ENCODE data around the gene CCT8. TPM values are rescaled to one million over a fixed set of nuclear protein-coding genes. Genes with fewer than 3 reads are reported as not detected.

Gene CCT8, protein sequence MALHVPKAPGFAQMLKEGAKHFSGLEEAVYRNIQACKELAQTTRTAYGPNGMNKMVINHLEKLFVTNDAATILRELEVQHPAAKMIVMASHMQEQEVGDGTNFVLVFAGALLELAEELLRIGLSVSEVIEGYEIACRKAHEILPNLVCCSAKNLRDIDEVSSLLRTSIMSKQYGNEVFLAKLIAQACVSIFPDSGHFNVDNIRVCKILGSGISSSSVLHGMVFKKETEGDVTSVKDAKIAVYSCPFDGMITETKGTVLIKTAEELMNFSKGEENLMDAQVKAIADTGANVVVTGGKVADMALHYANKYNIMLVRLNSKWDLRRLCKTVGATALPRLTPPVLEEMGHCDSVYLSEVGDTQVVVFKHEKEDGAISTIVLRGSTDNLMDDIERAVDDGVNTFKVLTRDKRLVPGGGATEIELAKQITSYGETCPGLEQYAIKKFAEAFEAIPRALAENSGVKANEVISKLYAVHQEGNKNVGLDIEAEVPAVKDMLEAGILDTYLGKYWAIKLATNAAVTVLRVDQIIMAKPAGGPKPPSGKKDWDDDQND
- 215 and 270 TPM in 2 replicates for total RNA-seq

DNA sequence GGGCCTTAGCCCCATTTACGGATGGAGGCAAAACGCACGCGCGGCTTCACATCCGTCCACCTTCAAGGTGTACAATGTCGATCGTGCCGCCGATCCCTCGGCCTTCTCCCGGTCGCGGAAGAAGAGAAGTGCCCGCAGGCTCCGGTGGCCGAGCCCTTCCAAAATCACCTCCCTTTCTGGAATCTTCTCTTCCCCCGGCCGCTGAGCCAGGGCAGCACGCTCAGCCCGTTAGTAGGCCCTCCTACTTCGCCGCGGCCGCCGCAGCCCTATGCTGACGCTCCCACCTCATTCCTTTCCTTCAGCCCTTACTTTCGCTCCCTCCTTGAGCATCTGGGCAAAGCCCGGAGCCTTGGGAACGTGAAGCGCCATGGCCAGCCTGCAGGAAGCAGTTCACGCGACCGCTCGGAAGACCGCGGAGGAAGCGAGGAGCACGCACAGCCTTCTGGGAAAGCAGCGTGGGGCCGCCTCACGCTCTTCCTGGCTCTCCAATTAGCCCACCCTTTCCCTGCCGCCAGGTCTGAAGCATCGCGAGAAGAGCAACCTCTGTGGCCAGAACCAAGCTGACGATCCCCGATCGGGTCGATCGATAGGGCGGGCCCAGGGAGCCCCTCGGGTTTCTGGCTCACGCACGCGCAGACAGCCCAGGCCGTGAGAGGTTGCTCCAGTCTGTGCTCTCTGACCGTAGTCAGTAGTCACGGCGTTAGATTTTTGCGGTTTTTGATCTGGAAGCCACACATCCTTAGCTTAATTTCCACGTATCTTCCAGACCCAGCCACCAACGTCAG, at the start of gene CCT8:
Gene CCT8 (minus strand): TSS at position 427 of the 785 bp plus-strand sequence. CDS start 58 bp downstream, at position 369.

DNA sequence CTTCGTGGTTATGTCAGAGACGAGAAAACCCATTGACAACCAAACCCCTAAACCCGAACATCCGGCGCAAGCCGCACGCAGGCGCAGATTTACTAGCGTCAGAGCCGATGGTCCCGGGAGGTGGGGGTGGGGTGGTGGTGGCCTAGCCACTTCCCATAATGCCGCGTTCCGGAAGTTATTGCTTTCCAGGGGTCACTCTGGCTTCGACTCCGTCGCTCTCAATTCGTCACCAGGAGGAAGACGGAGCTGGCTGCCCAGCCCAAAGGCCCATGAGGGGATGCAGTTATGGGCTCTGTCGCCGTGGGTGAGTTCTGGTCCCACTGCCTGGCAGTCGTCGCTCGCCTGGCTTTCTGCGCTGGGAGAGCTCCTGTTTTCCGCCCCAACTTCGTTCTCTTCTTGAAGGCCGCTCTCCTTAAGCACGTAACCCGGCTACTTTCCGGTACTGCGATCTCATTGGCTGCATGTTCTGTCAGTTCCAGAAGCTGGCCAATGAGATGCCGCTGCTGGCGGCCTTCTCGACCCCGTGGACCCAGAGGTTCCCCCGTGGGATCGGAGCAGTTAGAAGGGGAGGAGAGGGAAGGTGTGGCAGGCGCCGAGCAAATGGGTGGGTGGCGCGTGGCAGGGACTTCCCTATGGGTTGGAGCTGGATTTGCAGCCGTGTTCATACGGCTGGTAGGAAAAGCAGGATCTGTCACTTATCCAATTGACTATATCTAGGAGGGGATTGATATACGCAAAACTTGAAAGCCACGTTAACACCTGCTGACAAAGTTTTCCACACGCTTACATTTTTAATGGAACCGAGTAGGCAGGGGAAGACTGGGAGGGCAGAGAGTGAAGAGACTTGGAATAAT, 48.7 kb downstream of the CCT8 start, which contains the start of gene USP16:
Gene USP16 (plus strand): TSS at position 195 of the 854 bp plus-strand sequence. CDS start 3,246 bp downstream, outside the sequence.

Other genes starting within 250 kb of the CCT8 start
- gene LTN1, start 80.8 kb downstream of the CCT8 start, total RNA-seq = 40.4 and 47.6 TPM in 2 replicates
- 18.2 and 18.4 TPM in 2 replicates for gene RWDD2B, start 54.3 kb downstream of the CCT8 start, total RNA-seq
- gene USP16, start 49.0 kb downstream of the CCT8 start, total RNA-seq = 31.1 and 32.4 TPM in 2 replicates
- 3.9 and 12.8 TPM in 2 replicates for gene MAP3K7CL, start 57.0 kb upstream of the CCT8 start, total RNA-seq
- gene BACH1, start 225.3 kb upstream of the CCT8 start, total RNA-seq = 72.8 and 132 TPM in 2 replicates